Uterus (tissue), 4 donors: ENCODE results near the gene PITRM1. TPM values are rescaled to one million over a fixed set of nuclear protein-coding genes. Genes with fewer than 3 reads are reported as not detected.
A peak's percentile ranks its signal among the peaks of the same experiment; 100 is the strongest.

Source experiments
- DNase-seq, 2 donors: peaks; one replicate each; pipeline ENCODE4 v3.0.0-alpha.2; 2019 to 2020
- H3K27ac ChIP-seq, 2 donors: fragments of 200-600 bp; sonication (generic); 1 replicate in 1 of 2; 2 replicates in 1 of 2; pipeline ENCODE4 v1.5.1; 2016 to 2018
- H3K27me3 ChIP-seq, 2 donors: fragments of 200-600 bp; sonication (generic); one replicate each; pipeline ENCODE4 v1.5.1; 2018 to 2019; ENCODE audit warnings: control low read depth in 1 of 2
- H3K36me3 ChIP-seq, 2 donors: fragments of 200-600 bp; sonication (generic); one replicate each; pipeline ENCODE4 v1.5.1; 2019; ENCODE audit warnings: control low read depth in 1 of 2
- H3K4me1 ChIP-seq, 2 donors: fragments of 200-600 bp; sonication (generic); one replicate each; pipeline ENCODE4 v1.5.1; 2018 to 2019; ENCODE audit warnings: control low read depth in 1 of 2
- H3K4me3 ChIP-seq, 2 donors: fragments of 200-600 bp; sonication (generic); 1 replicate in 1 of 2; 2 replicates in 1 of 2; pipeline ENCODE4 v1.5.1; 2018 to 2019; ENCODE audit warnings: mild to moderate bottlenecking in 1 of 2
- H3K9me3 ChIP-seq, 2 donors: fragments of 200-600 bp; sonication (generic); one replicate each; pipeline ENCODE4 v1.5.1; 2019; ENCODE audit warnings: control low read depth in 1 of 2
- POLR2A ChIP-seq, 2 donors: fragments of 450-650 bp; IDR thresholded peaks; one replicate each; pipeline ENCODE4 v1.6.1; 2016; ENCODE audit warnings: antibody characterized with exemption in 2 of 2, mild to moderate bottlenecking in 1 of 2, moderate library complexity in 1 of 2
- intact Hi-C: fragments of 100-400 bp; cut with DNase I; formaldehyde crosslinking; loops from one replicate; pipeline ENCODE4 v1.15.1; 2023; ENCODE audit warnings: low total_unique reads
- total RNA-seq, 4 donors: library from RNA; depleted of rRNA in 3 of 4; stranded (reverse); fragments of >200 nt in 3 of 4; gene quantifications; one replicate each; pipeline versions ENCODE4 v1.1.0 to v1.2.4, GENCODE V29; 2014 to 2023
- TF ChIP-seq, protein P1 (sequence below), 4 experiments: fragments of 200-600 bp in 2 of 4; fragments of 450-650 bp in 2 of 4; sonication (generic) in 2 of 4; IDR thresholded peaks; one replicate each; pipeline ENCODE4 v1.5.1; 2016 to 2019; ENCODE audit warnings: antibody characterized with exemption in 4 of 4, mild to moderate bottlenecking in 2 of 4, moderate library complexity in 1 of 4
- donor health status: DM: yes; HTN: yes; CAD: no.

PITRM1 gene
- total RNA-seq, 4 donors from 2014 or later: 37.4 to 100.0 (median 51.4) TPM

DNA sequence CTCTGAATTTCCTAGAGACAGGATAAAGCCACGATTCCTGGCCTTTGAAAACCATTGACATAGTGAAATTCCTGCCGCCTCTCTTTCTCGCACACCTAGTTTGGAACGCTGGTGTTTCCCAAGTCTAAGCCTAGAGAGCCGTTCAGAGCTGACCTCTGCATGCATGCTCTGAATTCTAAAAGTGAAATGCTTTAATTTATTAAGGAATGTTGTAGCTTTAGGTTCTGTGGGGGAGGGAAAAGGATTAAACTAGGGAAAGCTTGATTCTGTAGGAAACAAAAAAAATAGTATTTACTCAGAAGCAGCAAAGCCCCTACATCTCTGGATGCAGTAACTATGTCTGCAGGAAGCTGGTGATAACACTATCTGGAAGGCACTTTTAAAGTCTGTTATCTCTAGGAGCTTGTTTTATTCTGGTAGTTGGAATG lies 78.0 kb downstream of the PITRM1 start:
- Histone ChIP-seq H3K4me1 (peaks cover 3 to 10% of the 10 kb centered on the region in 2 donors), H3K4me3 (no peak overlapping the region), H3K9me3 (no peaks in the 10 kb centered on the region), H3K36me3 (no peaks in the 10 kb centered on the region), H3K27me3 (no peaks in the 10 kb centered on the region), H3K27ac (peak overlapping the region; percentile 83 to 95)
- intact Hi-C loops: no loop called here
- DNase-seq: no peak
- TF ChIP-seq POLR2A (IDR thresholded peaks at IDR 0.05): no peak
- TF ChIP-seq, protein P1, sequence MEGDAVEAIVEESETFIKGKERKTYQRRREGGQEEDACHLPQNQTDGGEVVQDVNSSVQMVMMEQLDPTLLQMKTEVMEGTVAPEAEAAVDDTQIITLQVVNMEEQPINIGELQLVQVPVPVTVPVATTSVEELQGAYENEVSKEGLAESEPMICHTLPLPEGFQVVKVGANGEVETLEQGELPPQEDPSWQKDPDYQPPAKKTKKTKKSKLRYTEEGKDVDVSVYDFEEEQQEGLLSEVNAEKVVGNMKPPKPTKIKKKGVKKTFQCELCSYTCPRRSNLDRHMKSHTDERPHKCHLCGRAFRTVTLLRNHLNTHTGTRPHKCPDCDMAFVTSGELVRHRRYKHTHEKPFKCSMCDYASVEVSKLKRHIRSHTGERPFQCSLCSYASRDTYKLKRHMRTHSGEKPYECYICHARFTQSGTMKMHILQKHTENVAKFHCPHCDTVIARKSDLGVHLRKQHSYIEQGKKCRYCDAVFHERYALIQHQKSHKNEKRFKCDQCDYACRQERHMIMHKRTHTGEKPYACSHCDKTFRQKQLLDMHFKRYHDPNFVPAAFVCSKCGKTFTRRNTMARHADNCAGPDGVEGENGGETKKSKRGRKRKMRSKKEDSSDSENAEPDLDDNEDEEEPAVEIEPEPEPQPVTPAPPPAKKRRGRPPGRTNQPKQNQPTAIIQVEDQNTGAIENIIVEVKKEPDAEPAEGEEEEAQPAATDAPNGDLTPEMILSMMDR (IDR thresholded peaks at IDR 0.05): no peak

DNA sequence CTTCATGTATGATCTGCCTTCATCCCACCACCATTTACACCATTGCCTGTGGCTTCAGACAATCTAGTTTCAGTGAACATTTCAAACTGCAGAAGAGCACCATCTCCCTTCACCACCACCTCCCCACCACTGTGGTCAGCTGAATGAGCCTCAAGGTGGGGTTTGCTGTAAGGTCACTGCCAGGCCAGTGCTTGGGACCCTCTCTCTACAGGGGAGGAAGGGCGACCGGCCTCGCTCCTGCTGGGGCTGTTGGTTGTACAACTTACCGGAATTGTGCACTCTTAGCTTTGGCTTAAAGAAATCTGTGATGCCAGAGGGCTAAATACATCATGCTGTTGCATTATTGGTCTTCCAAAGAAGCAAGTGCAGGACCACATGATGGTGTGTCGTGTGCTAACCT lies 78.6 kb downstream of the PITRM1 start:
- Histone ChIP-seq H3K9me3 (no peaks in the 10 kb centered on the region), H3K27me3 (no peaks in the 10 kb centered on the region), H3K27ac (peak overlapping the region; percentile 83 to 95), H3K36me3 (no peaks in the 10 kb centered on the region), H3K4me1 (peaks cover 3 to 10% of the 10 kb centered on the region in 2 donors), H3K4me3 (no peak overlapping the region)
- TF ChIP-seq, protein P1 (IDR thresholded peaks at IDR 0.05): no peak
- no peak for TF ChIP-seq POLR2A (IDR thresholded peaks at IDR 0.05)
- no peak for DNase-seq
- intact Hi-C loops: no loop called here

DNA sequence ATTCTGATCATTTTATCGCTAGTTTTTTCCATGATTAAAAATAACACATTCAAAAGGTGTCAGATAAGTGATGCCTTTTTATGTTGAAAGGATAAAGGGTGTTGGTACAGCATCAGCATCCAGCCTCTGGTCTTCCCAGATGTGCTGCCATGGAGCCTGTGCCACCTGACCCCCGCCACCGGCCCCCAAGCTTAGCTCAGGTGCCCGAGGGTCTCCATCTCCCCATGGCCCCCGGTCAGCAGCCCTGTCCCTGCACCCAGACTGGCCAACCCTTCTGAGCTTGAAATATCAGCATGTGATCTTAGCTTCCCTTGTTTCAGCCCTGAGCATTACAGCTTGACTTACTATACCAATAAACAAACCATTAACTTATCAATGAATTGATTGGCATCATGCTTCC lies 80.7 kb downstream of the PITRM1 start:
- no peak overlapping the region for H3K4me3 ChIP-seq
- no peak for DNase-seq
- no peaks in the 10 kb centered on the region for H3K27me3 ChIP-seq
- no peaks in the 10 kb centered on the region for H3K9me3 ChIP-seq
- peaks cover 3 to 10% of the 10 kb centered on the region in 2 donors for H3K4me1 ChIP-seq
- H3K27ac ChIP-seq: peak overlapping the region in 1 of 2 donors; percentile 50
- no peaks in the 10 kb centered on the region for H3K36me3 ChIP-seq
- intact Hi-C loops: no loop called here
- TF ChIP-seq POLR2A (IDR thresholded peaks at IDR 0.05): no peak
- TF ChIP-seq, protein P1 (IDR thresholded peaks at IDR 0.05): no peak

DNA sequence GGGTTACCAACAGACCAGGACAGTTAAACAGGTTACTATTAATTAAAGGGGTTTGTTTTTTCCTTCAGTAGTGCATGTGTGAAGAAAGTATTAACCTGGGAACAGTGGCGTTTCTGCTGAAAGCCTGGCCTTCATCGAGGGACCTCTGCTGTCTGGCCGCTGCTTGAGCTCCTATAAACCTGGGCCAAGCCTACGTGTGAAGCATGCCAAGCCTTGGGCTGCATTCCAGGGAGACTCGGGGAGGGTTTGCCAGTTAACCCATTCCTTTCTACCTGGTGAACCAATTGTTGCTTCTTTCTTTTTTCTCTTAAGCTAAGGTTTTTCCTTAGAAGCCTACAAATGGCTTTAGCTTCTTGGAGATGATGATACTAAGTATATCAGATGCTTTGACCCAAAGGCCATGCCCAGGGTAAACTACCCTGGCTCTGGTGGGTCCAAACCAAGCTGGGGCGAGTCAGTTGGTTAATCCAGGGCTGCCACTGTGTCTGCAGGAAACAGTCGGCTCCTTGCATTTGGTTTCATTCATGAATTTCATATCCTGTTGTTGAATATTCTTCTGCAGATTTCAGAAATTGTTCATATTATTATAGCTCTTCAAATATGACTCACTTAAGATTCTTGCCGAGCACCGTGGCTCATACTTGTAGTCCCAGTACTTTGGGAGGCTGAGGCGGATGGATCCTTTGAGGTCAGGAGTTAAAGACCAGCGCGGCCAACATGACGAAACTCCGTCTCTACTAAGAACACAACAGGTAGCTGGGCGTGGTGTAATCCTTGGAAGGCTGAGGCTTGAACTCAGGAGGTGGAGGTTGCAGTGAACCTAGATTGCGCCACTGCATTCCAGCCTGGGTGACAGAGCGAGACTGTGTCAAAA lies 81.4 kb downstream of the PITRM1 start:
- Histone ChIP-seq H3K4me3 (no peak overlapping the region), H3K36me3 (no peaks in the 10 kb centered on the region), H3K4me1 (peaks cover 3 to 6% of the 10 kb centered on the region in 2 donors), H3K27me3 (no peaks in the 10 kb centered on the region), H3K27ac (peak overlapping the region; percentile 48 to 50), H3K9me3 (no peaks in the 10 kb centered on the region)
- DNase-seq: peak; percentile 43 to 47
- intact Hi-C loops: no loop called here
- TF ChIP-seq POLR2A (IDR thresholded peaks at IDR 0.05): no peak
- TF ChIP-seq, protein P1 (IDR thresholded peaks at IDR 0.05): no peak

DNA sequence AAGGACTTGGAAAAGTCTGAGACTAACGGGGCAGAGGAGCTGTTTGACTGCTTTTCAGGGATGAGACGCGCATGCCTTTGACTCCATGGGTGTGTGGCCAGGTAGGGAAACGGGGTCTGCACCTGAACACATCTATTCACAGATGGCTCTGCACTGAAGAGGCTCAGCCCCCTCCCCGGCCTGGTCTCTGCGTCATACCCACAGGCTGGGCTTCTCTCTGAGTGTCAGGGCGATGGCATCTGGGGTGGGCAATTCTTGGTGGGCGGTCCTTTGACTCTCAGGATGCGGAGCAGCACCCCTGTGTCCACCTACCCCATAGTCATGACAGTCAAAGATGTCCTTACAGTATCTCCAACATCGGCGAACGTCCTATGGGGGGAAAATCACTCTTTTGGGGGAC lies 82.2 kb downstream of the PITRM1 start:
- peak overlapping the region; percentile 48 to 50 for H3K27ac ChIP-seq
- no peaks in the 10 kb centered on the region for H3K9me3 ChIP-seq
- no peak overlapping the region for H3K4me3 ChIP-seq
- no peak for DNase-seq
- peaks cover 0 to 4% of the 10 kb centered on the region in 2 donors for H3K4me1 ChIP-seq
- TF ChIP-seq, protein P1 (IDR thresholded peaks at IDR 0.05): no peak
- TF ChIP-seq POLR2A (IDR thresholded peaks at IDR 0.05): no peak
- H3K27me3 ChIP-seq: no peaks in the 10 kb centered on the region
- intact Hi-C loops: no loop called here
- H3K36me3 ChIP-seq: no peaks in the 10 kb centered on the region
